Stimulated activated CD8-positive, alpha-beta memory T cell treated with anti-CD3 and anti-CD28 coated beads, Interleukin-4, amount 100 ng/mL, for 24 hours (primary cell): ENCODE results near the gene LPAR2.
"Not testable (repeated sequence)": the region's sequence is repeated elsewhere in the genome, so short reads cannot be mapped to it uniquely, and the experiment has no call there.

Experiments
- DNase-seq: peaks from one replicate; pipeline ENCODE4 v3.0.0-alpha.2; 2020; ENCODE audit warnings: low read depth

LPAR2 gene

GRCh38 chr19:19627621-19628500, at the start of gene LPAR2:
TSS of gene LPAR2 (minus strand) at chr19:19628220. CDS start at chr19:19627275, 945 bp downstream.
- peak; percentile 55 for DNase-seq

GRCh38 chr19:19677579-19677978, 49.6 kb upstream of the LPAR2 start:
- no peak for DNase-seq

GRCh38 chr19:19674315-19674714, 46.3 kb upstream of the LPAR2 start:
- DNase-seq: no peak

GRCh38 chr19:19672816-19673215, 44.8 kb upstream of the LPAR2 start:
- DNase-seq: no peak

GRCh38 chr19:19670070-19670551, 42.1 kb upstream of the LPAR2 start:
- no peak for DNase-seq

GRCh38 chr19:19668230-19669012, 40.4 kb upstream of the LPAR2 start, which contains the start of gene ZNF101:
TSS of gene ZNF101 (plus strand) at chr19:19668839. CDS start at chr19:19668964, 125 bp downstream.
- peak; percentile 95 for DNase-seq

- not testable (repeated sequence) for DNase-seq
Measured at GRCh38 chr19:19665420-19665948, 37.5 kb upstream of the LPAR2 start.

- peak; percentile 86 for DNase-seq
Measured at GRCh38 chr19:19663256-19664120, 35.5 kb upstream of the LPAR2 start, which contains the start of gene ATP13A1. TSS of gene ATP13A1 (minus strand) at chr19:19663676. CDS start at chr19:19663666, 10 bp downstream.

- no peak for DNase-seq
Measured at GRCh38 chr19:19662871-19663255, 34.8 kb upstream of the LPAR2 start.

GRCh38 chr19:19662344-19662743, 34.3 kb upstream of the LPAR2 start:
- no peak for DNase-seq

GRCh38 chr19:19661675-19662251, 33.7 kb upstream of the LPAR2 start:
- no peak for DNase-seq

GRCh38 chr19:19661141-19661674, 33.2 kb upstream of the LPAR2 start:
- no peak for DNase-seq

GRCh38 chr19:19659646-19660245, 31.7 kb upstream of the LPAR2 start:
- no peak for DNase-seq

GRCh38 chr19:19657397-19657783, 29.4 kb upstream of the LPAR2 start:
- no peak for DNase-seq

- no peak for DNase-seq
Measured at GRCh38 chr19:19656451-19657396, 28.7 kb upstream of the LPAR2 start.

- no peak for DNase-seq
Measured at GRCh38 chr19:19655641-19656343, 27.8 kb upstream of the LPAR2 start.

- DNase-seq: no peak
Measured at GRCh38 chr19:19655051-19655594, 27.1 kb upstream of the LPAR2 start.

GRCh38 chr19:19654441-19654840, 26.4 kb upstream of the LPAR2 start:
- no peak for DNase-seq
